ENCODE results near the gene DPP7. TPM values are rescaled to one million over a fixed set of nuclear protein-coding genes. Genes with fewer than 3 reads are reported as not detected.
A peak's percentile ranks its signal among the peaks of the same experiment; 100 is the strongest.
"Not testable (repeated sequence)": the region's sequence is repeated elsewhere in the genome, so short reads cannot be mapped to it uniquely, and the experiment has no call there.

The DPP7 gene
- total RNA-seq, 4 donors from 2014 or later, result 91.8 to 132 (median 119) TPM

DNA sequence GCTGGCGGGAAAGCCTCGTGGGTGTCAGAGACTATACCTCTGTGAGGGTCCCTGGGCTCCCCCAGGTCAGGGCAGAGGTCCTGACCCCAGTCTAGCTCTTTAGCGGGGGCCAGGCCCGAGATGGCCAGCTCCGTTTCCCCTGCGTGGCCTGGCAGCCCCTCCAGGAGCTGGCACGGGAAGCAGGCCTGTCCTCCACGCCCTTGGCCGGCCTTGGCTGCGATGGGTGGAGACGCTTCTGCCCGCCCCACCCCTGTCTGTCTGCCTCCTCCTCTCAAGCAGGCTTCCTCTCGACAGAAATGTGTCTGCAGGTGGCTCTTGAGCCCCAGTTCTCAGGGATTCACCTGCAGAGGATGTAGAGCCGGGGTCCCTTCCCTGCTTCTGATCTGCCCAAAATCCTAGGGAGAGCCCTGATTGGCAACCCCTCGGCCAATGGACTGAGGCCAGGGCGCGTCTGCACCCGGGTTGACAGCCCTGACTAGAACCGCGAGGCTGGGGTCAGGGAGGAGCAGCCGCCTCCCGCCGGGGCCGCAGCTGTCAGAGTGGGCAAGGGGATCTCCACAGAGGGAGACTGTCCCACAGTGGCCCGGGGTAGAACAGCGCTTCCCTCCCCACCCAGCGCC is 21.8 kb upstream of the DPP7 start:
- DNase-seq (ENCODE audit: low spot score) (no peak), ATAC-seq (ENCODE audit: low FRiP score) (peak; percentile 6)
- no peak for TF ChIP-seq CTCF (IDR thresholded peaks at IDR 0.05)

GRCh38 chr9:137135154-137135553 is 20.6 kb upstream of the DPP7 start:
- ATAC-seq (ENCODE audit: low FRiP score), result not testable (repeated sequence)

GRCh38 chr9:137134191-137134590 is 19.7 kb upstream of the DPP7 start:
- no peak for TF ChIP-seq CTCF (IDR thresholded peaks at IDR 0.05)
- ATAC-seq (ENCODE audit: low FRiP score) (no peak), DNase-seq (ENCODE audit: low spot score) (no peak)

More at GRCh38 chr9:137135154-137135553, 20.6 kb upstream of the DPP7 start:
- not testable (repeated sequence) for DNase-seq (ENCODE audit: low spot score)

- ATAC-seq (ENCODE audit: low FRiP score) (no peak), DNase-seq (ENCODE audit: low spot score) (no peak)
- TF ChIP-seq CTCF (IDR thresholded peaks at IDR 0.05), result no peak
Measured at GRCh38 chr9:137130176-137130755, 15.7 kb upstream of the DPP7 start.

DNA sequence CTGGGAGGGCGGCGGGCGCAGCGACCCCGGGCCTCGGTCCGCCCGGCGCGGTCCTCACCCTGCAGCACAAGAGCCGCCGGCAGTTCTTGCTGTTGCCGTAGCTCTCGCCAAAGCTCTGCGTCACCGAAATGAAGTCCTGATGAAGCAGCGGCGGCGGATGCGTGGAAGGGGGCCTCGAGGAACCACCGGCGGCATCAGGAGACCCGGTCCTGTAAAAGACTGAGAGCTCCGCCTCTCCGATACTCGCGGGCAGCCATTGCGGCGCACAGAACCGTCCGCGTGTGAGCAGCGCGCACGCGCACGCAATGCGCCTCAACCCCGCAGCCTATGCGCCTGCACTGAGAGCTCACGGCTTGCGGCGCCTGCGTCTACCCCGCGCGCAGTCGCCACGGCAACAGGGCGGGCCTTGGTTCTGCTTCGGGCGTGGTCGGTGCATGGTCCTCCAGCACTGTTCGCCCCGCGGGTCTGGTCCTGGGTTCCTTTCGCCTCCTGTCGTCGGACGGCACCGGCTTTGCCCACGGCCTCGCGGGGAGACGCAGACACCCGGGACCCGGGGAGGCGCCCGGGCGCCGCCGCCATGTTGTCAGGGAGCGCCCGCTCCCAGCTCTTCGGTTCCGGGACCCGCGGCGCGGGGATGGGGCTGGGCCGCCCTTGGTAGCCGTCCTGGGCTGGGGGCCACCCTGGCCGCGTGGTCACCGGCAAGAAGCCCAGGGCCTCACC is 15.1 kb upstream of the DPP7 start:
- peak; percentile 98 for ATAC-seq (ENCODE audit: low FRiP score)
- no peak for TF ChIP-seq CTCF (IDR thresholded peaks at IDR 0.05)
- peak; percentile 40 for DNase-seq (ENCODE audit: low spot score)

DNA sequence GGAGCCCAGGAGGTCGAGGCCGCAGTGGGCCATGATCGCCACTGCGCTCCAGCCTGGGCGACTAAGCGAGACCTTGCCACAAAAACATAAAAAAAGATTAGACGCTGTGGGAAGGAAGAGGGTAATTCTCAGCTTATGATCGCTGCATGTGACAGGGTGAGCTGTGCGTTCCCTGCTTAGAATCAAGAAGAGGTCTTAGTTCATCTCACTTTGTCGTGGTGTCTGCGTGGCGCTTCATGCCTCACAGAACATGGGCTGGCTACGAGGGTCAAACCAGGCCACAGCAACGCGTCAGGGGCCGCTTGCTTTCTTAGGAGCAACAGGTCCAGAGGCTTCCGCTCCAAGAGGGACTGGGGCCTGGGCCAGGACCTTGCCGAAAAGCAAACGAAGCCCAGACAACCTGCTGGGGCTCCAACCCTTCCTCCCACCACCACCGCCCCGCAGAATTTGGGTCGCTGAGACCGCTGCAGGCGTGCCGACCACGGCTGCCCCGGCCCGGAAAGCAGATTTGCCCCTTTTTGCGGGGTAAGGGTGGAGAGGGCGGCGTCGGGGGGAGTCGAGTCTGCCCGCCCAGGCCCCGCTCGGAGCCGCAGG is 14.4 kb upstream of the DPP7 start:
- ATAC-seq (ENCODE audit: low FRiP score), result peak; percentile 33
- DNase-seq (ENCODE audit: low spot score), result no peak
- TF ChIP-seq CTCF (IDR thresholded peaks at IDR 0.05), result no peak

DNA sequence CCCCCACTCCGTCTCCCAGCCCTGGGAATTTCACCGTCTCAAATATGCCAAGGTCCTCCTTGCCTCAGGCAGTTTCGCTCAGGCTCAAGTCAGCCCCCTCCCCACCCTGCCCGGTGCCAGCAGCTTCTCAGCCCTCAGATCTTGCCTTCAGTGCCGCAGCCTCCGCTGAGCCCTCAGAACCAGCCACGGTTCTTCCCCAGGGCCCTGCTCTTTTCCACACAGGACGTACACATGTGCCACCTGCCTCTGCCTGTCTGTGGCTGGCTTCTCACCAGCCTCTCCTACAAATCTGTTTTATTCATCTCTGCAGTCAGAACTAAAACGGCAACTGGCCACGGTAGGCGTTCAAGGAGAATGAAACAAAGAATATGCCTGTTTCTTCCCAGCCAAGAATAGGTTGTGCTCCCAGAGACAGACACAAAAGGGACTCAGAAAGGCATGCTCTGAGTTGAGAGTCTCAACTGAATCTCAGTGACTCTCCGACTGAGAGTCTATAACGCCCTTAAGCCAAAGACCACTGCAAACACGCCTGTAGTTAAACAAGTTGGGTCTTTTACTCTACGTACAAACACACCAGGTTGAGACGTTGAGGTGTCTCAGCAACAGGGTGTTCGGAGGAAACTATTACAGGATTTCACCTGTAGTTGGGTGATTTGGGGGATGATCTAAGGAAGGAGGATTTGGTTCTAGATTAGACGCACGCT is 13.8 kb upstream of the DPP7 start:
- DNase-seq (ENCODE audit: low spot score) (no peak), ATAC-seq (ENCODE audit: low FRiP score) (no peak)
- TF ChIP-seq CTCF (IDR thresholded peaks at IDR 0.05), result no peak
